GM20000 (cell line): ENCODE measurements around the gene GOLGA8B.
"Not testable (repeated sequence)": the region's sequence is repeated elsewhere in the genome, so short reads cannot be mapped to it uniquely, and the experiment has no call there.

Source experiments
- DNase-seq: peaks from one replicate; pipeline ENCODE4 v3.0.0; 2012; ENCODE audit warnings: low spot score

The GOLGA8B gene

DNA sequence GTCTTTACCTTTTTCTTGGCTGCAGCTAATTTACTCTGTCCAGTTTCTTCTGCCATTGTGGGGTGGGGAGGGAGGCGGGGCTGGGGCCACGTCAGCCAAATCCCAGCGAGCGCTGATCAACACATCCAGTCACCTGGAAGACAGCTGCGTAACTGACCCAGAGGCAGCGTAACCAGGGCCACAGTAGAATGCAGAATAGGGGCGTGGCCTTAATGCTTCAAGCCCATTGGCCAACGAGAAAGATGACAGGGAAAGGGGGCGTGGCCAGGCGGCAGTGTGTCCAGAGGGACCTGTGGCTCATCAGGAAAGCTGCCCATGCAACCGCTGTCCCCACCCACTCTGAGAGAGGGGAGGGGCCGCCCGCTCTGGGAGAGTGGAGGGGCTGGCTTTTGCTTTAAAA is 47.6 kb downstream of the GOLGA8B start:
- DNase-seq = not testable (repeated sequence)
